ENCODE measurements around the gene S100B. TPM values are rescaled to one million over a fixed set of nuclear protein-coding genes. Genes with fewer than 3 reads are reported as not detected.

The S100B gene
- total RNA-seq, 1 experiment from 2014 or later = not detected

GRCh38 chr21:46554431-46555224, 50.3 kb downstream of the S100B start (continued):
- TF ChIP-seq ZBTB33 (IDR thresholded peaks at IDR 0.05; ENCODE audit: extremely low read depth, insufficient replicate concordance, low read length) (no peak), TCF7L2 (IDR thresholded peaks at IDR 0.05; ENCODE audit: borderline replicate concordance, extremely low read depth, insufficient read depth, insufficient read length) (no peak)

GRCh38 chr21:46553993-46554392, 50.9 kb downstream of the S100B start:
- no peaks in the 10 kb centered on the region for H4K20me1 ChIP-seq (ENCODE audit: insufficient read depth)
- H3K9me3 ChIP-seq (ENCODE audit: control insufficient read depth in 1 of 2, insufficient read depth in 1 of 2, low read depth in 1 of 2, low read length in 2 of 2) = no peaks in the 10 kb centered on the region
- no peak overlapping the region for H3K4me3 ChIP-seq (replicated peaks in 1 of 2; ENCODE audit: low read depth in 1 of 2, low read length in 2 of 2)
- no peak overlapping the region for H2AFZ ChIP-seq (ENCODE audit: low read depth, low read length, poor library complexity, severe bottlenecking)
- no peaks in the 10 kb centered on the region for H3K79me2 ChIP-seq (ENCODE audit: insufficient read depth, low read length)
- intact Hi-C loops (cut with micrococcal nuclease) = no loop called here
- TF ChIP-seq JUND (IDR thresholded peaks at IDR 0.05) = no peak
- TF ChIP-seq CEBPB (IDR thresholded peaks at IDR 0.05; ENCODE audit: low read depth) = no peak
- no peak for TF ChIP-seq FOSL1 (IDR thresholded peaks at IDR 0.05; ENCODE audit: low read depth)
- TF ChIP-seq EGR1 (IDR thresholded peaks at IDR 0.05; ENCODE audit: low read depth) = no peak
- no peak for TF ChIP-seq POLR2AphosphoS5 (IDR thresholded peaks at IDR 0.05; ENCODE audit: low read depth, low read length)
- TF ChIP-seq CBX3 (IDR thresholded peaks at IDR 0.05; ENCODE audit: low read depth) = no peak
- no peak for TF ChIP-seq POLR2A (IDR thresholded peaks at IDR 0.05; ENCODE audit: borderline replicate concordance, extremely low read depth, insufficient read depth, insufficient read length)
- no peak for TF ChIP-seq TCF7L2 (IDR thresholded peaks at IDR 0.05; ENCODE audit: borderline replicate concordance, extremely low read depth, insufficient read depth, insufficient read length)
- no peak for TF ChIP-seq CTCF (IDR thresholded peaks at IDR 0.05 in 2 of 3, conservative IDR thresholded peaks at IDR 0.05 in 1 of 3; ENCODE audit: borderline replicate concordance in 1 of 3, insufficient read depth in 1 of 3, low read depth in 2 of 3, low read length in 2 of 3)
- TF ChIP-seq SIN3A (IDR thresholded peaks at IDR 0.05; ENCODE audit: low read depth) = no peak
- H3K4me1 ChIP-seq (ENCODE audit: control insufficient read depth in 1 of 2, insufficient read depth in 2 of 2, low read length in 2 of 2) = no peaks in the 10 kb centered on the region
- no peak overlapping the region for H3K9ac ChIP-seq (ENCODE audit: low read length)
- no peaks in the 10 kb centered on the region for H3K9me2 ChIP-seq (ENCODE audit: insufficient read depth)
- no peak overlapping the region for H3K27ac ChIP-seq (ENCODE audit: low read depth, low read length)
- CTCF ChIA-PET = no interaction called here
- H3K36me3 ChIP-seq (ENCODE audit: control insufficient read depth in 1 of 2, insufficient read depth in 2 of 2, low read length in 2 of 2) = peaks cover 5 to 6% of the 10 kb centered on the region in 2 experiments; a peak in 2 of 4 replicates
- DNase-seq (ENCODE audit: low read depth, low spot score) (no peak), ATAC-seq (no peak)
- no peak overlapping the region for H3K4me2 ChIP-seq (ENCODE audit: low read length)
- POLR2A ChIA-PET = no interaction called here
- no TSS peak for BruUV-seq (replicated peaks)
- no peaks in the 10 kb centered on the region for H3K27me3 ChIP-seq (ENCODE audit: insufficient read depth, low read length)
- RAD21 ChIA-PET (ENCODE audit: low non-redundant PET in 1 of 2, low total read pairs in 2 of 2, uncharacterized antibody in 2 of 2, unreplicated experiment in 2 of 2) = no interaction called here
